Parathyroid adenoma (tissue), 2 donors: ENCODE results near the gene C13orf42.

Source experiments
- H2AFZ ChIP-seq: fragments of 300-600 bp; sonication (generic); one replicate; pipeline ENCODE4 v1.7.0; 2017; ENCODE audit warnings: antibody characterized with exemption, mild to moderate bottlenecking
- H3K27ac ChIP-seq: fragments of 300-600 bp; sonication (generic); one replicate; pipeline ENCODE4 v1.7.0; 2017
- H3K27me3 ChIP-seq: fragments of 300-600 bp; sonication (generic); one replicate; pipeline ENCODE4 v1.7.0; 2017; ENCODE audit warnings: low read length; ENCODE audit not compliant: control insufficient read depth, insufficient read depth
- H3K36me3 ChIP-seq: fragments of 300-600 bp; sonication (generic); one replicate; pipeline ENCODE4 v1.7.0; 2017; ENCODE audit warnings: low read length; ENCODE audit not compliant: control insufficient read depth, insufficient read depth
- H3K4me1 ChIP-seq: fragments of 300-600 bp; sonication (generic); one replicate; pipeline ENCODE4 v1.7.0; 2017; ENCODE audit warnings: control low read depth
- H3K4me2 ChIP-seq: fragments of 300-600 bp; sonication (generic); one replicate; pipeline ENCODE4 v1.7.0; 2017; ENCODE audit warnings: low read length
- H3K4me3 ChIP-seq: fragments of 300-600 bp; sonication (generic); one replicate; pipeline ENCODE4 v1.7.0; 2017; ENCODE audit warnings: low read depth, low read length
- H3K79me2 ChIP-seq: fragments of 300-600 bp; sonication (generic); one replicate; pipeline ENCODE4 v1.7.0; 2017; ENCODE audit warnings: control low read depth
- H3K9ac ChIP-seq: fragments of 300-600 bp; sonication (generic); one replicate; pipeline ENCODE4 v1.7.0; 2017; ENCODE audit warnings: mild to moderate bottlenecking
- H3K9me3 ChIP-seq: fragments of 300-600 bp; sonication (generic); one replicate; pipeline ENCODE4 v1.7.0; 2017; ENCODE audit warnings: low read length; ENCODE audit not compliant: control insufficient read depth
- TF ChIP-seq, protein P1 (sequence below): fragments of 300-600 bp; sonication (generic); IDR thresholded peaks from one replicate; pipeline ENCODE4 v1.7.0; 2017; ENCODE audit warnings: antibody characterized with exemption, mild to moderate bottlenecking
- donor health status: primary hyperparathyroidism.

The C13orf42 gene

DNA sequence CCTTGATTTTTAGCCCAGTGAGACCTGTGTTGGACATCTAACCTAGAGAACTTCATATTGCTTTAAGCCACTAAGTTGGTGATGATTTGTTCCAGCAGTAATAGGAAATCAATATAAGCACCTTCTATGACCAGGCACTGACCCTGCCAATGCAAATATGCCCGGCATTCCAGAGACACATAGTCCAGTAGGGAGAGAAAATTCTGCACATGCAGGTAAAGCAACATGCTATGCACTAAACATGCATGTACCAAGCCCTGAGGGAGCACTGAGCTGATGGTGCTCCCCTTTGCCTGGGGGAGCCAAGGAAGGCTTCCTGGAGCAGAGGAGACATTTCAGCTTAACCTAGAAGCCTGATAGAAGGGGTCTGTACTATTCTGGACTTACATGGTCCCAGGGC lies 40.4 kb upstream of the C13orf42 start:
- no peak overlapping the region for H3K4me3 ChIP-seq
- H3K27me3 ChIP-seq = no peaks in the 10 kb centered on the region
- TF ChIP-seq, protein P1, sequence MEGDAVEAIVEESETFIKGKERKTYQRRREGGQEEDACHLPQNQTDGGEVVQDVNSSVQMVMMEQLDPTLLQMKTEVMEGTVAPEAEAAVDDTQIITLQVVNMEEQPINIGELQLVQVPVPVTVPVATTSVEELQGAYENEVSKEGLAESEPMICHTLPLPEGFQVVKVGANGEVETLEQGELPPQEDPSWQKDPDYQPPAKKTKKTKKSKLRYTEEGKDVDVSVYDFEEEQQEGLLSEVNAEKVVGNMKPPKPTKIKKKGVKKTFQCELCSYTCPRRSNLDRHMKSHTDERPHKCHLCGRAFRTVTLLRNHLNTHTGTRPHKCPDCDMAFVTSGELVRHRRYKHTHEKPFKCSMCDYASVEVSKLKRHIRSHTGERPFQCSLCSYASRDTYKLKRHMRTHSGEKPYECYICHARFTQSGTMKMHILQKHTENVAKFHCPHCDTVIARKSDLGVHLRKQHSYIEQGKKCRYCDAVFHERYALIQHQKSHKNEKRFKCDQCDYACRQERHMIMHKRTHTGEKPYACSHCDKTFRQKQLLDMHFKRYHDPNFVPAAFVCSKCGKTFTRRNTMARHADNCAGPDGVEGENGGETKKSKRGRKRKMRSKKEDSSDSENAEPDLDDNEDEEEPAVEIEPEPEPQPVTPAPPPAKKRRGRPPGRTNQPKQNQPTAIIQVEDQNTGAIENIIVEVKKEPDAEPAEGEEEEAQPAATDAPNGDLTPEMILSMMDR = no peak
- no peak overlapping the region for H3K9ac ChIP-seq
- H3K4me2 ChIP-seq = no peak overlapping the region
- H3K9me3 ChIP-seq = no peaks in the 10 kb centered on the region
- no peaks in the 10 kb centered on the region for H3K36me3 ChIP-seq
- no peak overlapping the region for H2AFZ ChIP-seq
- H3K4me1 ChIP-seq = no peaks in the 10 kb centered on the region
- H3K27ac ChIP-seq = no peak overlapping the region
- no peaks in the 10 kb centered on the region for H3K79me2 ChIP-seq

- Histone ChIP-seq H3K79me2 (no peaks in the 10 kb centered on the region), H3K9ac (no peak overlapping the region), H3K36me3 (no peaks in the 10 kb centered on the region), H3K4me1 (no peaks in the 10 kb centered on the region), H2AFZ (no peak overlapping the region), H3K9me3 (no peaks in the 10 kb centered on the region), H3K27me3 (no peaks in the 10 kb centered on the region), H3K4me3 (no peak overlapping the region), H3K4me2 (no peak overlapping the region), H3K27ac (no peak overlapping the region)
- TF ChIP-seq, protein P1 = peak; percentile 36
Observed at GRCh38 chr13:51148952-51149573, 38.0 kb upstream of the C13orf42 start.

DNA sequence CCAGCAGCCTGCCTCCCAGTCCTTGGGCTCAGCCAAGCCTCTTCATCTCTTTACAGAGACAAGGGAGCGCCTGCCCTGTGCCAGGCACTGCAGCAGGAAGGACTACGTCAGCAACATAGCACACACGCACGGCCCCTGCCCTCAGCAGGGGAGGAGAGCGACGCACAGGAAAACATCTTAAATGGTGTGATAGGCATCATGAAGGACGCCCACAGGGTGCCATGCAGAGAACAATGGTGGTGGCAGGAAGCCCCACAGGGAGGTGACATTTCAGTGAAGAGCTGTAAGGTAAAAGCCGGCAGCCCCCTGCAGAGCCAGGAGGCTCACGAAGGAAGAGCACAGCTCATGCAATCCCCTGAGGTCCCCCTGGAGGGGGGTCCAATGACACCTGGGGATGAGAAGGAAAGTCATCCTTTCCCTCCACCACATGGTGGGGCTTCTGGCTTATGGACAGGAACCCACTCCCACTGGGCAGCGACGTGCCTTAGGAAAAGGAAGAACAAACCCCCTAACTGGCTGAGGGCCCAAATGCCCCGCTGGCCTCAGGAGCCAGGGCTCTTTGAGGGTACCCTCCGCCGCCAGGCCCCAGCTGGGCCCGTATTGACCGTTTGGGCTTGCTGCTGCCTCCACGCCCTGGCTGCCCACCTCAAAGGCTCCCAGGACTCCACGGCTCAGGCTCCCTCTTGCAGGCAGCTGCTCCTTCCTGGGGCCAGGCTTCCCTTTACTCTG lies 37.3 kb upstream of the C13orf42 start:
- Histone ChIP-seq H2AFZ (no peak overlapping the region), H3K9me3 (no peaks in the 10 kb centered on the region), H3K4me2 (no peak overlapping the region), H3K27me3 (no peaks in the 10 kb centered on the region), H3K4me3 (no peak overlapping the region), H3K4me1 (no peaks in the 10 kb centered on the region), H3K9ac (no peak overlapping the region), H3K36me3 (no peaks in the 10 kb centered on the region), H3K27ac (no peak overlapping the region), H3K79me2 (no peaks in the 10 kb centered on the region)
- TF ChIP-seq, protein P1 = no peak

DNA sequence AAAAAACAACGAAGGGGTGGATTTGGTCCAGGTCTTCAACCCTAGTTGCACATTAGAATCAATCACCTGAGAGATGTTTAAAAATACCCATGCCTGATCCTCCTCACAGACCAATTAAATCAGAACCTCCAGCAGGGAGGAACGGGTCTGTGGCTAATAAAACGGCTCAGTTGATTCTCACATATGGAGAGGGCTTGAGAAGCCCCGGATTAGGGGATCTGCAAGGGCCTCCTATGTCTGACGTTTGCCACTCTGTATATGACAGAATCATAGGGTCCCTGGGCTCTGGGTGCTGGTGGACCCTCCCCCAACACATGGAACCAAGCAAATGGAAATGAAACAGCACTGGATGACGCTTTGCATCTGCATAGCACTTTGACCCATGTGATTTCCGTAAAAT lies 36.7 kb upstream of the C13orf42 start:
- no peaks in the 10 kb centered on the region for H3K9me3 ChIP-seq
- no peak overlapping the region for H3K4me3 ChIP-seq
- H3K4me1 ChIP-seq = no peaks in the 10 kb centered on the region
- no peak overlapping the region for H3K27ac ChIP-seq
- H3K4me2 ChIP-seq = no peak overlapping the region
- no peak overlapping the region for H2AFZ ChIP-seq
- no peaks in the 10 kb centered on the region for H3K79me2 ChIP-seq
- no peaks in the 10 kb centered on the region for H3K36me3 ChIP-seq
- H3K9ac ChIP-seq = no peak overlapping the region
- TF ChIP-seq, protein P1 = no peak
- no peaks in the 10 kb centered on the region for H3K27me3 ChIP-seq

- Histone ChIP-seq H3K36me3 (no peaks in the 10 kb centered on the region), H3K79me2 (no peaks in the 10 kb centered on the region), H3K4me3 (no peak overlapping the region), H3K9me3 (no peaks in the 10 kb centered on the region), H3K9ac (no peak overlapping the region), H3K4me1 (no peaks in the 10 kb centered on the region), H3K27ac (no peak overlapping the region), H2AFZ (no peak overlapping the region), H3K4me2 (no peak overlapping the region), H3K27me3 (no peaks in the 10 kb centered on the region)
- TF ChIP-seq, protein P1 = no peak
Observed at GRCh38 chr13:51146667-51147066, 35.6 kb upstream of the C13orf42 start.
